Frontal cortex (tissue), 4 donors: Measurements from ENCODE around the gene RTCA. TPM values are rescaled to one million over a fixed set of nuclear protein-coding genes. Genes with fewer than 3 reads are reported as not detected.
"Not testable (repeated sequence)": the region's sequence is repeated elsewhere in the genome, so short reads cannot be mapped to it uniquely, and the experiment has no call there.

Experiments used
- DNase-seq, 2 donors: peaks; one replicate each; pipeline ENCODE4 v3.0.0; 2012; ENCODE audit warnings: low spot score in 2 of 2
- FAIRE-seq: peaks from 2 replicates; lab custom pipeline; 2012; peaks lifted over from hg19 to GRCh38; lab: Jason Lieb, UNC
- total RNA-seq: library from RNA; depleted of rRNA; stranded (reverse); fragments of >200 nt; gene quantifications from one replicate; pipeline ENCODE4 v1.2.3, GENCODE V29; 2014
- donor health status: control.
- donor health status: control.
- donor health status: control.

RTCA gene
- total RNA-seq, 1 donor from 2014 or later: 69.7 TPM

GRCh38 chr1:100304227-100304626, 38.2 kb downstream of the RTCA start:
- FAIRE-seq: no peak
- no peak for DNase-seq

- FAIRE-seq: no peak
- DNase-seq: no peak
Measured at GRCh38 chr1:100304921-100305320, 38.9 kb downstream of the RTCA start.

GRCh38 chr1:100305954-100306353, 39.9 kb downstream of the RTCA start:
- DNase-seq: no peak
- FAIRE-seq: no peak

- no peak for DNase-seq
- FAIRE-seq: no peak
Measured at GRCh38 chr1:100306735-100307313, 40.8 kb downstream of the RTCA start.

- DNase-seq (no peak), FAIRE-seq (peak; percentile 8)
Measured at GRCh38 chr1:100308777-100309176, 42.8 kb downstream of the RTCA start.

- DNase-seq (no peak), FAIRE-seq (no peak)
Measured at GRCh38 chr1:100309863-100310262, 43.8 kb downstream of the RTCA start.

GRCh38 chr1:100313382-100313781, 47.4 kb downstream of the RTCA start:
- no peak for DNase-seq

GRCh38 chr1:100316622-100317021, 50.6 kb downstream of the RTCA start:
- FAIRE-seq (no peak), DNase-seq (no peak)

More at GRCh38 chr1:100313382-100313781, 47.4 kb downstream of the RTCA start:
- FAIRE-seq: no peak

- no peak for FAIRE-seq
- DNase-seq: no peak
Measured at GRCh38 chr1:100320311-100321099, 54.5 kb downstream of the RTCA start.

GRCh38 chr1:100321100-100321493, 55.1 kb downstream of the RTCA start:
- DNase-seq (no peak), FAIRE-seq (no peak)

- DNase-seq: no peak
- FAIRE-seq: no peak
Measured at GRCh38 chr1:100321506-100321905, 55.5 kb downstream of the RTCA start.

GRCh38 chr1:100322436-100323211, 56.6 kb downstream of the RTCA start:
- FAIRE-seq (no peak), DNase-seq (no peak)

- DNase-seq (no peak), FAIRE-seq (no peak)
Measured at GRCh38 chr1:100323419-100324106, 57.5 kb downstream of the RTCA start.

- no peak for DNase-seq
- FAIRE-seq: no peak
Measured at GRCh38 chr1:100325415-100326324, 59.7 kb downstream of the RTCA start.

GRCh38 chr1:100326325-100326670, 60.3 kb downstream of the RTCA start:
- not testable (repeated sequence) for FAIRE-seq

GRCh38 chr1:100328133-100328532, 62.1 kb downstream of the RTCA start:
- FAIRE-seq (no peak), DNase-seq (no peak)

More at GRCh38 chr1:100326325-100326670, 60.3 kb downstream of the RTCA start:
- not testable (repeated sequence) for DNase-seq

- not testable (repeated sequence) for DNase-seq, FAIRE-seq
Measured at GRCh38 chr1:100331146-100331545, 65.1 kb downstream of the RTCA start.

GRCh38 chr1:100332331-100332730, 66.3 kb downstream of the RTCA start:
- DNase-seq (no peak), FAIRE-seq (no peak)

- FAIRE-seq (no peak), DNase-seq (no peak)
Measured at GRCh38 chr1:100335436-100335835, 69.4 kb downstream of the RTCA start.
